GM10266 (cell line): ENCODE results near the gene MICU1.

Source experiments
- DNase-seq: peaks from one replicate; pipeline ENCODE4 v3.0.0; 2012; ENCODE audit errors: extremely low spot score
- TF ChIP-seq, protein P1 (sequence below): IDR thresholded peaks from 2 replicates; pipeline ENCODE4 v1.5.1; 2012; ENCODE audit warnings: mild to moderate bottlenecking, low read depth; ENCODE audit not compliant: control insufficient read depth, insufficient read depth; ENCODE audit errors: missing control alignments

The MICU1 gene

DNA sequence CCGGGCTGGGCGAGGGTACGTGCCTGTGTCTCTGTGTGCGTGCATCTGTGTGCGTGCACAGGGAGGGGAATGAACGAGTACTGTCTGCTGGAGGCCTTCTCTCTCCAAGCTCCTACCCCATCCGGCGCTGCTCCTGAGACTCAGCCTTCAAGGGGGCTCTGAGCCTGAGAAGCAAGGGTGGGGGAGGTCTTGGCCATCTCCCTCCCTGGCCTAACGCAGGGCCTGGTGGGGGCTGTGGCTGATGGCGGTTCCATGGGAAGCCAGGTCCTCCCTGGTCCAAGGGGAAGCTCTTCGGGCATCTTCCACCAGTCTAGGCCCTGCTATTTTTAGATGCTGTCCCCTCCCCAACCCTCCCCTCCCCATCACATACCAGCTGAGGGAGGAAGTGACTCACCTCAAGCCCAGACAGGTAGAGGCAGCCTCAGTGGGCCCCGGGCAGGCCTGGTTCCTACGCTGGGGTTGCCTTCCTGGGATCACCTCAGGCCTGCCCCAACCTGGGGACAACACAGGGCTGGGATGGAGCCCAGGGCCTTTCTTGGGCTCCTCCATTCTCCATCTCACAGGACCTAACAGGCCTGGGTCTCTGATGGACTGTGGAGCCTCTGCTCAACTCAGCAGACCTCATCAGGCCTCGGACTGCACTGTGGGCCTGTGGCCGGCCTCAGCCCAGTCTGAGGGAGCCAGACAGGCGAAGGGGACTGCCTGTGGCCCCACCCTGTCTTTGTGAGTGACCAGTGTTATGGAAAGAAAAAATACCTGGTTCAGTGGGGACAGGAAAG lies 303.4 kb downstream of the MICU1 start:
- no peak for DNase-seq

DNA sequence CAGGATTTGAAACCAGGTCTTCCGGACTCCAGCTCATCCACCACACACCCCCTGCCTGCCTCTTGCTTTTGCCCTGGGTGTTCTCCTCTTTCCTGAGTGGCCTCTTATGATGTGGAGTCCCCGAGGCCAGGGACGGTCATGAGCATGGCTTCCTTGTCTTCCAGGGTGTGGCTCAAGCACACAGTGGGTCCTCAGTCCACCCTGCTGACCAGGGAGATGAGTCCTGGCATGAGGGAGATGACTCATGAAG lies 303.9 kb downstream of the MICU1 start:
- TF ChIP-seq, protein P1, sequence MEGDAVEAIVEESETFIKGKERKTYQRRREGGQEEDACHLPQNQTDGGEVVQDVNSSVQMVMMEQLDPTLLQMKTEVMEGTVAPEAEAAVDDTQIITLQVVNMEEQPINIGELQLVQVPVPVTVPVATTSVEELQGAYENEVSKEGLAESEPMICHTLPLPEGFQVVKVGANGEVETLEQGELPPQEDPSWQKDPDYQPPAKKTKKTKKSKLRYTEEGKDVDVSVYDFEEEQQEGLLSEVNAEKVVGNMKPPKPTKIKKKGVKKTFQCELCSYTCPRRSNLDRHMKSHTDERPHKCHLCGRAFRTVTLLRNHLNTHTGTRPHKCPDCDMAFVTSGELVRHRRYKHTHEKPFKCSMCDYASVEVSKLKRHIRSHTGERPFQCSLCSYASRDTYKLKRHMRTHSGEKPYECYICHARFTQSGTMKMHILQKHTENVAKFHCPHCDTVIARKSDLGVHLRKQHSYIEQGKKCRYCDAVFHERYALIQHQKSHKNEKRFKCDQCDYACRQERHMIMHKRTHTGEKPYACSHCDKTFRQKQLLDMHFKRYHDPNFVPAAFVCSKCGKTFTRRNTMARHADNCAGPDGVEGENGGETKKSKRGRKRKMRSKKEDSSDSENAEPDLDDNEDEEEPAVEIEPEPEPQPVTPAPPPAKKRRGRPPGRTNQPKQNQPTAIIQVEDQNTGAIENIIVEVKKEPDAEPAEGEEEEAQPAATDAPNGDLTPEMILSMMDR = no peak
- no peak for DNase-seq

More for the DNA sequence above, 303.4 kb downstream of the MICU1 start:
- TF ChIP-seq, protein P1 = no peak

DNA sequence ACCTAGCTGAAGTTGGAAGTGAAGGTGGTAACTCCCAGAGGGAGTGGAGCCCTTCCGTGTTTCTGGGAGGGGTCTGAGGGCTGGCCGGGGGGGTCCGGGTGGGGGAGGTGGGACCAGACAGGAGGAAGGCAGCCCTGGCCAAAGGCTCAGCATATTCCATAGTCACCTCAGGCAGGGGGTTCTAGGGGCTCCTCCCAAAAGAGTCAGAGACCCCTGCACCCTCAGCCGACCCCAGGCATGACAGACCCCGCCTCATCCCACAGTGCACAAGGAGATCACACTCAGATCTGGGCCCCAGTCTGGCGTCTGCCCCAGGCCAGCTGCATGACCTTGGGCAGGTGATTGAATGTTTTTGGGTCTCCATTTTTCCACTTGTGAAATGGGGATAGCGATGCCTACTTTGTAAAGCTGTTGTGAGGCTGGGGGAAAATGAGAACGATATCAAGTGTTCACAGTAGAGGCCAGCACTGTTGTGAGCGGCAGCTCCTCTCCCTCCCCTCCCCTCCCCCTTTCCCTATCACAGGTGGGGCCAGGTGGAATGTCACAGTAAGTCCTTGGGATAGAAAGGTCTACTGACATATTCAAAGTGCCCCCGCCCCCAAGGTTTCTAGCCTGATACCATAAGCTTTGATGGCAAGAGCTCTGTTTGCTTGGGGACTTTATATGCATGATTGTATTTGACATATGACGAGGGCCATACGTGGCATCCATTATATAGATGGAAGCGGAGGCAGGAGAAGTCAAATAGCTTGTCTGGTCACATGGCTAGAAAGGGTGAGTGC lies 304.4 kb downstream of the MICU1 start:
- DNase-seq = no peak
- TF ChIP-seq, protein P1 = no peak

DNA sequence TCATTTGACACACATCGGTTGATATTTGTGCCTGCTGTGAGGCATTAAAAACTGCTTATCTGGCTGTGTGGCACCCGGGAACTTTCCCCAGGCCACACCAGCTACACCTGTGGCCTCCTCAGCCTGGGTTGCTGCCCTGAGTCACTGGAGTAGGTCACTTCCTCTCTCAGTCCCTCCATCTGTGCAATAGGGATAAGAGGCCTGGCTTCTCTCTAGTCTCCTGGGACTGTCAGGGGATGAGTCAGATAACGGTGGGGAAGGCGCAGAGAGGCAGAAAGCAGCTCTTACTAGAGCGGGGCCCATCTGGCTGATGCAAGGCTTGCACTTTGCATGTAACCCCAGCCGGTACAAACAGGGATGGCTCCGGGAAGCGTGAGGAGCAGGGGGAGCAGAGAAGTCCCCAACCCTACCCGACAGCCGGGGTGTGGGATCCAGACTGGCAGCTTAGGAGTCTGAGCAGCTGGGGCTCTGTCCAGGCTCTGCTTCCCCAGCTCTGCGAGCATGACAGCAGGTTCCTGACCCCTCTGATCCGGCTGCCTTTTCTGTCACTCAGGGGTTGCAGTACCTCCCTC lies 305.1 kb downstream of the MICU1 start:
- TF ChIP-seq, protein P1 = no peak
- DNase-seq = peak; percentile 90

DNA sequence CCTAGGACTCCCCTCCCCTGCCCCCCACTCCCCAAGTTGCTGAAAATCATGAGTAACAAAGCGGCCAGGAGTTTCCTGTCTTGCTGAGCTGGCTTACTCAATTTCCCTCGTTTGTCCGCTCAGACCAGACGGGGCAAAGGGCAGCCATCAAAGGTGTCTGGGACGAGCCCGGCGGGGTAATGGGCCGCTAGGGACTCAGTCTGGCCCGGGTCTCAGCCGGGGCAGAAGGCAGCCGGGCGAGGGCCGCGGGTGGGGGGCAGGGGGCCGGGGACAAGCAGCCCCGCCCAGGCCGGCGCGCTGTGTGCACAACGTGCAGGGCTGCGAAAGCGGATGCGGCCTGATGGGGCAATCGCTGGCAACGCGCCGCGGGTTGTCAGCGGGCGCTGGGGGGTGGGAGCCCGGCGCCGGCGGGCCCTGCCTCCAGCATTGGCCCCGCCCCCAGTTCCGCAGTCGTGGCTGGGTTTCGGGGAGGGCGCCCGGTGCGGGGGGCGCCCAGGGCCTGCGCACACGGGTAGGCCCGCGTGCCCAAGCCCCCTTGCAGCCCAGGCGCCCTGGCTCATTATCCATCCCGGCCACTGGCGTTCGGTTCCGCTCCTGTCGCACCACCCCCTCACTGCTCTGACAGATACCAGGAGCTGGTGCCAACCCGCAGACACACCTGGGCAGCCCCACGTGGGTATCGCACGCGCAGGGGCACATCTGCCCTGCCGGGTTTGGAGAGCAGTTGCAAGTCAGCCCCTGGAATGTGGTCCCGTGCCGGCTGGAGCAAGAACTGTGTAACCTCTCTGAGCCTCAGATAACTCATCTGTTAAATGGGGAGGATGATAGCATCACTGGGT lies 306.2 kb downstream of the MICU1 start:
- TF ChIP-seq, protein P1 = no peak
- peak; percentile 88 for DNase-seq

DNA sequence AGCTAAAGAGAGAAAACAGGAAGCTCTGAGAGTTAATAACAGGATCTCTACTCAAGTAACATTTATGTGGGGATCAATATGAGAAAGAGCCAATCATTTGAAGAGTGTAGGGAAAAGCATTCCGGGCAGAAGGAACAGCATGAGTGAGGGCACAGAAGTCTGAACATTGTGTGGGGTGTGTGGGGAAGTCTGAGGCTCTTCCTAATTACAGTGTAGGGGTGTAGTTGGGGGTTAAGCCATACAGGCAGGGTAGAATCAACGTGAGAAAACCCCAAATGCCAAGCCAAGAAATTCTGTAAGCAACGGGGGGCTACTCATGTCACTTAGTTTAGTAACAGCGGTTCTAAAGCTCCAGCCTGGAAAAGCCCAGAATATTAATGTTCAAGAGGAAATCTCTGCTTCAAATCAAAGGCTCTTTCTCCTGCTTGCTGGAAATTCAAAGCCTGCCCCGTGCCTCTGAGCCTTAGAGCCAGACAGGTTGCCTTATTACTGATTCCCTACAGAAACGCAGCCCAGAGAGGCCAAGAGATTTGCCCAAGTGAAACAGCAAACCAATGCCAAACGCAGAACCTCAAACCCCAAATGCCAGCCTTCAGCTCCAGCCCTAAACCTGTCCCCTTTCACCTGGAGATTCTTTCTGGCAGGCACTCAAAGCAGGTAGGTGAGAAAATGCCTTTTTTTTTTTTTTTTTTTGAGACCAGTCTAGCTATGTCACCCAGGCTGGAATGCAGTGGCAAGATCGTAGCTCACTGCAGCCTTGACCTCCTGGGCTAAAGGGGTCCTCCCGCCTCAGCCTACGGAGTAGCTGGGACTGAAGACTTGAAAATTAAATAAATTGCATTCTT lies 307.2 kb downstream of the MICU1 start:
- DNase-seq = no peak
- TF ChIP-seq, protein P1 = no peak
